OCI-LY3 (cell line): ENCODE results near the gene ZBTB7C.

Source experiments
- EZH2phosphoT487 ChIP-seq: fragments of 200-600 bp; shearing (Covaris generic); IDR thresholded peaks from 2 replicates; pipeline ENCODE4 v1.6.1; 2018; ENCODE audit warnings: antibody characterized with exemption, mixed run types, low read depth
- TF ChIP-seq, protein P1 (sequence below): fragments of 200-600, 300-600 bp; sonication (generic); IDR thresholded peaks from 2 replicates; pipeline ENCODE4 v1.5.1; 2014; ENCODE audit warnings: antibody characterized with exemption, low read length, low read depth

GRCh38 chr18:48254077-48254602 is 155.0 kb downstream of the ZBTB7C start:
- TF ChIP-seq, protein P1, sequence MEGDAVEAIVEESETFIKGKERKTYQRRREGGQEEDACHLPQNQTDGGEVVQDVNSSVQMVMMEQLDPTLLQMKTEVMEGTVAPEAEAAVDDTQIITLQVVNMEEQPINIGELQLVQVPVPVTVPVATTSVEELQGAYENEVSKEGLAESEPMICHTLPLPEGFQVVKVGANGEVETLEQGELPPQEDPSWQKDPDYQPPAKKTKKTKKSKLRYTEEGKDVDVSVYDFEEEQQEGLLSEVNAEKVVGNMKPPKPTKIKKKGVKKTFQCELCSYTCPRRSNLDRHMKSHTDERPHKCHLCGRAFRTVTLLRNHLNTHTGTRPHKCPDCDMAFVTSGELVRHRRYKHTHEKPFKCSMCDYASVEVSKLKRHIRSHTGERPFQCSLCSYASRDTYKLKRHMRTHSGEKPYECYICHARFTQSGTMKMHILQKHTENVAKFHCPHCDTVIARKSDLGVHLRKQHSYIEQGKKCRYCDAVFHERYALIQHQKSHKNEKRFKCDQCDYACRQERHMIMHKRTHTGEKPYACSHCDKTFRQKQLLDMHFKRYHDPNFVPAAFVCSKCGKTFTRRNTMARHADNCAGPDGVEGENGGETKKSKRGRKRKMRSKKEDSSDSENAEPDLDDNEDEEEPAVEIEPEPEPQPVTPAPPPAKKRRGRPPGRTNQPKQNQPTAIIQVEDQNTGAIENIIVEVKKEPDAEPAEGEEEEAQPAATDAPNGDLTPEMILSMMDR = no peak
- no peak for TF ChIP-seq EZH2phosphoT487
